DMS79 (cell line): ENCODE results near the gene ZNF780A.
"Not testable (repeated sequence)": the region's sequence is repeated elsewhere in the genome, so short reads cannot be mapped to it uniquely, and the experiment has no call there.

Source experiments
- DNase-seq: peaks from one replicate; lab custom pipeline; 2025; lab: John Stamatoyannopoulos, UW

Gene ZNF780A

DNA sequence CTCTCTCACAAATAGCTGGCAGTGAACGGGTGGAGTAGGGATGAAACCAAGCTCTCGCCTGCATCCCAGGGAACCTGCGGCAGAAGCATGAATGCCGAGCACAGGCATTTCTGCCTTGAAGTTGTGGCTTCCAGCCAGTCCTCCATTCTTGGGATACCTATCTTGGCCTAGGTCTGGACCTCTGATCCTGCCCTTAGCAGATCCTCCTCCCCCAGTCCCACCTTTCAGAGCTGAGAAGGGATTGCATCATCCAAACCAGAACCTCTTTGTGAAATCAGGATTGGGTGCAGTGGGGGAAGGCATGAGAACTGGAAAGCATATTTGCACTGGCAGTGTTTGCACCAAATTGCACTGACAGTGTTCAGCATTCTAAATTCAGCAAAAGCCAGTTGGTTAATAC is 5.8 kb downstream of the ZNF780A start:
- no peak for DNase-seq

DNA sequence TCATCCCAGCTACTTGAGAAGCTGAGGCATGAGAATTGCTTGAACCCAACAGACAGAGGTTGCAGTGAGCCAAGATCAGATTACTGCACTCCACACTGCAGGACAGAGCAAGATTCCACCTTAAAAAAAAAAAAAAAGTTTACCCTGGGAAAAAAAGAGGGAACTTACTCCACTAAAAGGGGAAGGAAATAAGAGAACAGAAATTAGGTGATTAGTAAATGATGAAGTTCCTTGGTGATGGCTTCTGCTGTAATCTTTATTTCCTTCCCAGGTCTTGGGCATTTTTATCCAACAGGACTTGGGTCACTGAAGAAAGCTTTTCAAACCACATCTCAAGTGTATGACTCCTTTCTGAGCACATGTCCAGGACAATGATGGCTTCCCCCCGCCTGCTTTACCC is 9.3 kb downstream of the ZNF780A start:
- no peak for DNase-seq

DNA sequence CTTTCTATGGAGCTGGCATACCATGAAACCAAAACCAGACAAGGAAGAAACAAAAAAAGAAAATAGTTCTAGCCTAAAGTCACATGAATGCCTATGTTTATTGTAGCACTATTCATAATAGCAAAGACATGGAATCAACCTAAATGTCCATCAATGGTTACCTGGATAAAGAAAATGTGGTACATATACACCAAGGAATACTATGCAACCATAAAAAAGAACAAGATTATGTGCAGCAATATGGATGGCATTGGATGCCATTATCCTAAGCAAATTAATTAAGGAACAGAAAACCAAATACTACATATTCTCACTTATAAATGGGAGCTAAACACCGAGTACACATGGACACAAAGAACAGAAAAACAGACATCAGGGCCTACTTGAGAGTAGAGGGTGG is 10.5 kb downstream of the ZNF780A start:
- DNase-seq: no peak

DNA sequence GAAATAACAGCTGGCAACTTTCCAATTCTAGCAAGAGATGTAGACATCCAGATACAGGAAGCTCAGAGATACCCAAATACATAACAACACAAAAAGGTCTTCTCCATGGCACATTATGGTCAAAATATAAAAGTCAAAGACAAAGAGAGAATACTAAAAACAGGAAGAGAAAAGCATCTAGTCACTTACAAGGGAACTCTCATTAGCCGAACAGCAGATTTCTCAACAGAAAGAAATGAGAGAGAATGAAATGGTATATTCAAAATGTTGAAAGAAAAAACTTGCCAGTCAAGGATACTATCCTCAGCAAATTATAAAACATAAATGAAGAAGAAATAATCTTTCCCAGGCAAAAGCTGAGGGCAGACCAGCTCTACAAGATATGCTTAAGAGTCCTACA is 12.4 kb downstream of the ZNF780A start:
- no peak for DNase-seq

DNA sequence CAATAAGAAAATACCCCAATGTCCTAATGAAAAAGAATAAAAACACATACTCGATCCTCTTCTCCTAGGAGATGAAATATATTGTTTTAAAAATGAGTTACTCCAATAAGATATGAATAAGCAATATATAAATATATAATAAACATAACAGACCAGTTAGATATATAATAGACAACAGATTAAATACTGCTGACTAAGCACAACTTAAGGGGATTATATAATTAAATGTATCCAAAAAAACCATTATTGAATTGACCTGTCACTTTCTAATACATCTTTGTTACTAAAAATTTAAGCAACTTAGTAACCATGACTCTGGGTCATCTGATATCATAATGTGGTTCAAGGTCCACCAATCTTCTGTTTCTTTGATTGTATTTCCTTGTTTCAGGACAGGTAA is 20.7 kb downstream of the ZNF780A start:
- DNase-seq: no peak

DNA sequence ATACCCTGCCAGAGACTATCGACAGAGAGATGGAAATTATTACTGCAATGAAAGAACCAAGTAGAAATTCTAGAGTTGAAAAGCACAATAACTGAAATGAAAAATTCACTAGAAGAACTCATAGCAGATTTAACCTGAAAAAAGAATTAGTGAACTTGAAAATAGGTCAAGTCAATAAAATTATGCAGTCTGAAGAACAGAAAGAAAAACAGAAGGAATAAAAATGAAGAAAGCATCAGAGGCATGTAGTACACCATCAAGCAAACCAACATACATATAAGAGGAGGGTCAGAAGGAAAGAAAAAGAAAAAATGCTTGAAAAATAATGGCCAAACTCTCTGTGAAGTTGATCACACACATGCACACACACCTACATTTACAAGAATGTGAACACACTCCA is 31.1 kb downstream of the ZNF780A start:
- DNase-seq: no peak

DNA sequence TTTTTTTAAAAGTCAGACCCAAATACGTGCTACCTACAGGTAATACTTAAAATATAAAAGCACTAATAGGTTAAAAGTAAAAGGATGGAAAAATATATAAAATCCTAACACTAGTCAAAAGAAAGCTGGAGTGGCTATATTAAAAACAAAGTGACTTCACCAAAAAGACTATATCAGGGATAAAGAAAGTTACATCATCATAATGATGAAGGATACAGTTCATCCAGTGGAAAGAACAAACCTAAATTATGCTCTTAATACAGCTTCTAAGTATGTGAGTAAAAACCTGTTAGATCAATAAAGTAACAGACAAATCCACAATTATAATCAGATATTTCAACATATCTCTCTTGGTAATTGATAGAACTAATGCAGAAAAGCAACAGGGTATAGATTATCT is 33.6 kb downstream of the ZNF780A start:
- DNase-seq: no peak

DNA sequence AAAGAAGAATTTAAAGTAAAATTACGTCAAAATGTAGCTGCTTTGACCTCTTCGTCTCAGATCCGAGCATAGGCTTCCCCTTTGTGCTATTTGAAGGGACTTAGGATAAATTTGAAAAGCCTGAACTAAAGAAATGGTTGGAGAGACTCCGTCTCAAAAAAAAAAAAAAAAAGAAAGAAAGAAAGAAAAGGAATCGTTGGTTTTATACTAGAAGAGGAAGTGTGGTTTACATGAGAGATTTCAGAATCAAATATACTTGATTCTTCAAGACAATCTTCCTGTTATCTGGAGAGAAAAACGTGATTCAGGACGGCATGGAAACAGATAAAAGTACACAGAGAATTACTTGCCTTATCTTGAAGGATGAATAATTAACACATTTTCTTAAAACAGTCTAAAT is 34.2 kb downstream of the ZNF780A start:
- DNase-seq: no peak

DNA sequence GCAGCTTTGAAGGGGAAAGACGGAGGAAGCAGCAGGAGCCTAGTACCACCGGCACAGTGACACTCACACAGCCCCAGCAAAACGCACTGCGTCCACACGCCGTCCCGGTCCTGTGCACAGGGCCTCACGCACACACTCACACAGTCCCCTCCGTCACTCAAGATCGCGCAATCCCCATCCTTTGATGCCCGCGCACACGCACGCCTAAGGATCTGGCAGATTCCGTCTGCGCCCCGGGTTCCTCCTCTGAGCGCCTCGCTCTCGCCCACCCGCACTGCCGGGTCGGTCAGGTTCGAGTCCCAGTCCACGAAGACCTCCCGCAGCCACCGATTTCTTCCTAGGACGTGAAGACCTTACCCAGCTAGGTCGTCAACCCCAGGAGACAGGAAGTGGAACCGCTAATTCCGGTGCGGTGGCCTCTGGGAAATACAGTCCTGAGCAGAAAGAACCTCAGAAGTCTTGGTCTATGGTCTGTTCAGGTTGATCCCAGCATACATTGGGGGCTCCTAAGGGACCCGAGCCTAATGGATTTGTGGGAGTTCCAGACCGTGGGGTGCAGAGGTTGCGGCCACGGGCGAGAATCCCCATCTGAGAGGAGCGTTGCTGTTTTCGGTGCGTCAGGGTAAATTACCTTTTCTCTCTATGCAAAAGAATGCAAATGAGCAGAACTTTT is 34.8 kb downstream of the ZNF780A start, which contains the start of gene ZNF780B:
TSS of gene ZNF780B (minus strand) at position 400 of the 673 bp plus-strand sequence. CDS start 5,899 bp downstream, outside the sequence.
- peak; percentile 48 for DNase-seq

DNA sequence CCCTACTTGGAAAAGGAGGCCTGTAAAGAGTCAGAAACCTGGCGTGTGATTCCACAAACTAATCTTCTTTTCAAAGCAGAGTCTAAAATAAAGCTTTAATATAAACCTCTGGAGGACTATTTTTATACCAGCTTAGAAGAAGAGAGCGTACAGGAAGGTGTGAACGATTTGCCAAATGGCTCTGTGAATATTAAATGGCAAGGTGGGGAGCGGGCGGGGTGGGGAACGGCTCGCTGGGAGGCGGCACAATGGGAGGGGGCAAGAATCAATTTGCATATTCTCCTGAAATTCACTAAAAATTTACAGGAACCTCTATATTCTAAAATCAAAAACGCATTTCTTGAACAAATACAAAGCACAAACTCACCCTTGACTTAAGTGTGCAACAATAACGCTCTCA is 35.7 kb downstream of the ZNF780A start:
- no peak for DNase-seq

DNA sequence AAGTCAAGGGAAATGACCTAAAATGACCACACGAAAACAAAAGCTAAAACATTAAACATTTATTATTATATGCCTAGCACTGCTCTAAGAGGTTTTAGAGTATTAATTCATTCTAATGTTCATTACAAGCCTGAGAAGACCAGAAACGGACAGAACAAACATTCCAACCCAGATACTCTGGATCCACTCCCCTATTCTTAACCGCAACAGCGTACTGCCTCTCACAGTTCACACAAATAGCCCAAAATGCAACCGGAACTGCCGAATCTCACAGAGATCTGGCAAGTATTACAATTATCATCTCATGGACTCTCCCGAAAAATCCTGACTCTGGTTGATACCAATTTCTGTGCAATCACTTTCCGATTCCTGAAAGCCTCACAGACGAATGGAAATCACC is 36.1 kb downstream of the ZNF780A start:
- no peak for DNase-seq

DNA sequence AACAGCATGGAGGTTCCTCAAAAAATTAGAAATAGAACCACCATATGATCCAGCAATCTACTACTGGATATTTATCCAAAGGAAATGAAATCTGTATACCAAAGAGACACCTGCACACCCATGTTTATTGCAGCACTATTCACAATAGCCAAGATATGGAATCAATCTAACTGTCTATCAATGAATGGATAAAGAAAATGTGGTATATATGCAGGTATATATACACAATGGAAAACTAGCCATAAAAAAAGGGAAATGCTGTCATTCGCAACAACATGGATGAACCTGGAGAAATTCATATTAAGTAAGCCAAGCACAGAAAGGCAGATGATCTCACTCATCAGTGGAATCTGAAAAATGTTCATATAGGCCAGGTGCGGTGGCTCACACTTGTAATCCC is 37.3 kb downstream of the ZNF780A start:
- DNase-seq: no peak

DNA sequence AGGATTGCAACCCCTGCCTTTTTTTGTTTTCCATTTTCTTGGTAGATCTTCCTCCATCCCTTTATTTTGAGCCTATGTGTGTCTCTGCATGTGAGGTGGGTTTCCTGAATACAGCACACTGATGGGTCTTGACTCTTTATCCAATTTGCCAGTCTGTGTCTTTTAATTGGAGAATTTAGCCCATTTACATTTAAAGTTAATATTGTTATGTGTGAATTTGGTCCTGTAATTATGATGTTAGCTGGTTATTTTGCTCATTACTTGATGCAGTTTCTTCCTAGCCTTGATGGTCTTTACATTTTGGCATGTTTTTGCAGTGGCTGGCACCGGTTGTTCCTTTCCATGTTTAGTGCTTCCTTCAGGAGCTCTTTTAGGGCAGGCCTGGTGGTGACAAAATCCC is 49.0 kb downstream of the ZNF780A start:
- DNase-seq: not testable (repeated sequence)

DNA sequence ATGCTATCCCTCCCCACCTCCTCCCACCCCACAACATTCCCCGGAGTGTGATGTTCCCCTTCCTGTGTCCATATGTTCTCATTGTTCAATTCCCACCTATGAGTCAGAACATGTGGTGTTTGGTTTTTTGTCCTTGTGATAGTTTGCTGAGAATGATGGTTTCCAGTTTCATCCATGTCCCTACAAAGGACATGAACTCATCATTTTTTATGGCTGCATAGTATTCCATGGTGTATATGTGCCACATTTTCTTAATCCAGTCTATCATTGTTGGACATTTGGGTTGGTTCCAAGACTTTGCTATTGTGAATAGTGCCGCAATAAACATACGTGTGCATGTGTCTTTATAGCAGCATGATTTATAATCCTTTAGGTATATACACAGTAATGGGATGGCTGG is 52.7 kb downstream of the ZNF780A start:
- not testable (repeated sequence) for DNase-seq

DNA sequence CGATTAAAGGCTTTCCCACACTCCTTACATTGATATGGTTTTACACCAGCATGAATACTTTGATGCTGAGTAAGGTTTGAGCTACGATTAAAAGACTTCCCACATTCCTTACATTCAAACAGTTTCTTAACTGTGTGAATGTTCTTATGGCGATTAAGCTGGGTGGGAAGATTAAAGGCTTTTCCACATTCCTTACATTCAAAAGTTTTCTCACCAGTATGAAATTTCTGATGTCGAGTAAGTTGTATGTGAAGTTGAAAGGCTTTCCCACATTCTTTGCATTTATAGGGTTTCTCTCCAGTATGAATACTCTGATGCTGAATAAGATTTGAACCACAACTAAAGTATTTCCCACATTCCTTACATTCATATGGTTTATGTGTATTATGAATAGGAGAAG is 54.7 kb downstream of the ZNF780A start:
- DNase-seq: no peak

DNA sequence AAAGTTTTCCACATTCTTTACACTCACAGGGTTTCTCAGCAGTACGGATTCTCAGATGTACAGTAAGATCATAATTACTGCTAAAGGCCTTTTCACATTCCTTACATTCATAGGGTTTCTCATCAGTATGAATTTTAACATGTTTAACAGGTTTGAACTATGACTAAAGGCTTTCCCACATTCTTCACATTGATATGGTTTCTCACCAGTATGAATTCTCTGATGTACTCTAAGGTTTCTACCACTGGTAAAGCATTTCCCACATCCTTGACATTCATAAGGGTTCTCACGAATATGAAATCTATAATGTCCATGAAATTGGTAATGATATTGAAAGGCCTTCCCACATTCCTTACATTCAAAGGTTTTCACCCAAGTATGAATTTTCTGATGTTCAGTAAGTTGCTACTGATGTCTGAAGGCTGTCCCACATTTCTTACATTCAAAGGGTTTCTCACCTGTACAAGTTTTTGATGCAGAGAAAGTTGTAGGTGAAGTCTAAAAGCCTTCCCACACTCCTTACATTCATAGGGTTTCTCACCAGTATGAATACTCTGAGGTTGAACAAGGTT is 56.7 kb downstream of the ZNF780A start:
- DNase-seq: no peak

DNA sequence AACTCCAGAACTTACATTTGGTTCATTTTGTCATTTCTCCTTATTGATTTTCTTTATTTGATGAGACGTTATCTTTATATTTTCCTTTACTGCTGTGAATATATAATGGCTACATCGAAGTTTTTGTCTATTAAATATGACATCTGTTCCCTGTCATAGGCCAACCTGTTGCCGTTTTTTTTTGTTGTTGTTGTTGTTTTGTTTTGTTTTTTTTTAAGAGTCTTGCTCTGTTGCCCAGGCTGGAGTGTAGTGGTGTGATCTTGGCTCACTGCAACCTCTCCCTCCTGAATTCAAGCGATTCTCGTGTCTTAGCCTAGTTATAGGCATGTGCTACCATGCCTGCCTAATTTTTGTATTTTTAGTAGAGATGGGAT is 64.2 kb downstream of the ZNF780A start:
- DNase-seq: no peak

DNA sequence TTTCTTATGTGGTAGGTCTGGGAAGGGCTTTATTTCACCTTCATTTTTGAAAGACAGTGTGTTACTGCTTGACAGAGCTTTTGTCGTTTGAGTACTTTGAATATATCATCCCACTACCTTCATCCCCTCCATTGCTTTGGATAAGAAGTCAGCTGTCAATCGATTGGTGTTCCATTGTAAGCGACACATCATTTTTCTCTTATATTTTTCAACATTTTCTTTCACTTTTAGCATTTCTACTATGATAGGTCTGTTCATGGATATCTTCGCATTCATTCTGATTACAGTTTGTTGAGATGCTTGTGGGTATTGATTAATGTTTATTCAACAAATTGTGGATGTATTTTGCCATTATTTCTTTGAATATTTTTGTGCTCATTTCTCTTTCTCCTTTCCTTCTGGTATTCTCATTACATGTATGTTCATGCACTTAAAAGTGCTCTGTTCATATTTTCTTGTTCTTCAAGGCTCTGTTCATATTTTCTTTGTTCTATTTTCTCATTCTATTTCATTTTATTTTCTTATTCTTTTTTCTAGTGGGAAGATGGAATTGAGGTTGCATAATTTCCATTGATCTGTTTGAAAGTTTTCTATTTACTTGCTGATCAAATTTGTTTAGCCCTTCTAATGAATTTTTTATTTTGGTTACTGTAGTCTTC is 64.7 kb downstream of the ZNF780A start:
- no peak for DNase-seq

DNA sequence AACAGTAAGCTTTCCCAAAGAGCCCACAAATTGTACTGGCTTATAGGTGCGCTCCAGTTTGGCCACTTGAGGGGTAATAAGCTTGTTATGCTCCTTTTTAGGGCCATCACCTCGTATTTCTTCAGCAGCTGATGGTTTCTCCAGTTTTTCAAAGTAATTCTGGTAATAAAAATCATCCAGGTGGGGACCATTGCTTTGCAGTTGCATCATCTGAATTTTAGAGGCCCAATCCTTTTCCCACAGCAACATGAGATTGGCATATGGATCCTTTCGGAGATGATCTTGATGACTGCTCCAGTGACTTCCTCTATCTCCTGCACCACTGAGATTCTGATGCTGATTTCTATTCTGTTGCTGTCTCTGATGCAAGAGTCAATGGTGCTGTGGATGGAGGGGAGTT is 66.8 kb downstream of the ZNF780A start:
- DNase-seq: no peak
